Measurements from ENCODE around the gene SLC38A10.

SLC38A10 gene

DNA sequence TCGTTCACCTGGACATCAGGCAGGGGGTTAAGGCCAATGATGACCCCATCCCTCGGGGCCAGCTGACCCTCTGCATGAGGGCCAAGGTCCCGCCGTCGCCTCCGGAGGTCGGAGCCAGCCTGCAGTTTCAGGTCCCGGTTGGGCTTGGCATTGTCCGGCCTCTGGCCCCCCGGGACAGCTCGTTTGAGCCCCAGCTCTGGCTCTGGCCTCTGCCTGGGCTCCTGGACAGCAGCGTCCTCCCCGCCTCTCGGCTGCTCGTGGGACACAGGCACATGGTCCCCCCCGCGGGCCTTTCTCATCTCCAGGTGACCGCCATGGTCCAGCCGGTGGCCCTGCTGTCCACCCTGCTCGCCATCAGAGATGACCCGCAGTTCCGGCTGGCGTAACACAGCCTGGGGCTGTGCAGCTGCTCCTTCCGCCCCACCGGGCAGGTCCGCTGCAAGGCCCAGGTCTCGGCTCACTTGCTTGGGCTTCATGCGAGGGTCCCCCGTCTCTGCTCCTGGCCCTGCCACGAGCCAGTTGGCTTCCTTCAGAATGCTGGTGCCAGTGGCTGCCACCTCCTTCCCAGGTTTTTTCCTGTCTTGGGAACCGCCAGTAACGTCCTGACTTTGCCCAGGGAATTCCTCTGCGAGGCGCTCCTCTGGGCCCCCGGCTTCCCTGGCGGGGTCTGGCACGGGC lies 49.3 kb downstream of the SLC38A10 start:
- in situ Hi-C loops (cut with MboI; ENCODE audit: low sequenced_read_pairs) = no loop called here

DNA sequence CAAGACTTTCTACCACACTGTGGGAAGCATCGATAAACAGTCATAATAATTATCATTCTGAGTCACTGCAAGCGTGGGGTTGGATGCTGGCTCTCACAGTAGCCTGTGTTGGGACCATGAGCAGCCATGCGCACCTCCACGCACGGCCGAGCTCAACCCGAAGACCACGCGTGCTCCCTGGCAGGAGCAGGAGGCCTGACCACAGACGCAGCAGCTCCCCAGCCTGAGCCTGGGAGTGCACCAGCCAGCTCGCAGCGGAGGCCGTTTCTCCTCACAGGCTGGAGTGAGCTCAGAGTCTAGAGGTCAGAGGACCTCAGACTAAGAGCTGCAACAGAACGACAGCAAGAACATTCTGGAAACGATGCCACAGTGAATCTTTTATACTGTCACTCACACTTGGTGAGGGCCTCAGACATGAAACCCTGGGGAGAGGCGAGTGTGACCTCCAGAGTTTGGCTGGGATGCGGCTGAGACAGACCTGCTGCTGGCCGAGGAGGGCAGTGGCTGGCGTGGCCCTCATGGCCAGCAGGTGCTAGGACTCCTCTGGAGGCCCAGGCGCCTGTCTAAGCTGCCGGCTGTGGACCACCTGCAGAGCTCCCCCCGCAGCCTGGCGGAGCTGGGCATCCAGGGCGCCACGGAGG lies 50.0 kb downstream of the SLC38A10 start:
- in situ Hi-C loops (cut with MboI; ENCODE audit: low sequenced_read_pairs) = no loop called here

DNA sequence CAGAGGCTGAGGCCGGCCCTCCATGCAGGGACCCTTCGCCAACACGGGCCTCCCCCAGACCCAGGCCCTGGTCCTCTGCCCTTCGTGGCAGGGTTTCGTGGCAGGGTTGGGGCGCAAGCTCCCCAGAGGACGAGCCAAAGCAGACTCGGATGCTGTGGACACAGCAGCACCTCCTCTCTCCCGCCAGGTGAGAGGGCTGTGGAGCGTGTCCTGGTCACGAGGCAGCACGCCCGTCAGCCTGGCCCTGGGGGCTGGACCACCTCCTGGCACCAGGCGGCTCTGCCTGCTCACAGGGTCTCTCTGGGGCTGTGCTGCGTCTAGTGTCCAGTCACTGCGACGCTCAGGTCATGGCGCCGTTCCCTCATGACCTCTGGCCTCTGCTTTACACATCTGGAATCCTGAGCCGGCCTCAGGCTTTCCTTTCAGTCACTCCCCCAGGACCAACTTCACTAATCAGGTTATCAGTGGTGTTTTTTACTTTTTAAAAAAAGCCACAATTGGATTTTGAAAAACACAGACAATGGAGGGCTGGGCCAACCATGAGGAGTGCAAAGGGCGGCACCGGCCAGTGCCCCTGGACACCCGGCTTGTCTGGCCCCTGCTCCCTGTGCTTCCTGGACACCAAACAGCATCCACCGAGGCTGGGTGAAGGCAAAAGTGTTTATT lies 50.6 kb downstream of the SLC38A10 start:
- in situ Hi-C loops (cut with MboI; ENCODE audit: low sequenced_read_pairs) = no loop called here

DNA sequence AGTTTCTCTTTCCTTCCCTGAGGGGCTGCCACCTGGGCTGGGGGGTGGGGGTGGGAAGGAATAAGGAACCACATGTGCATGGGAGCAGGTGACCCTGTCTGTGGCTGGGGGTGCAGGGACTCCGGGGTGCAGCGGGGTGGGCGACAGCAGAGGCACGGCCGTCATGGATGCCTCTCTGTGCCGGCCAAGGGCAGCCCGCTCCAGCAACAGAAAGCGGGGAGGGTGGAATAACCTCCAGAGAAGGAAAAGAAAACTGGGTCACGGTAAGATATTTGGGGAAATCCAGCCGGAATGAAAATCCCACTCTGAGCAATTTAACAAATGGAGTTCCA lies 51.8 kb downstream of the SLC38A10 start:
- in situ Hi-C loops (cut with MboI; ENCODE audit: low sequenced_read_pairs) = no loop called here

DNA sequence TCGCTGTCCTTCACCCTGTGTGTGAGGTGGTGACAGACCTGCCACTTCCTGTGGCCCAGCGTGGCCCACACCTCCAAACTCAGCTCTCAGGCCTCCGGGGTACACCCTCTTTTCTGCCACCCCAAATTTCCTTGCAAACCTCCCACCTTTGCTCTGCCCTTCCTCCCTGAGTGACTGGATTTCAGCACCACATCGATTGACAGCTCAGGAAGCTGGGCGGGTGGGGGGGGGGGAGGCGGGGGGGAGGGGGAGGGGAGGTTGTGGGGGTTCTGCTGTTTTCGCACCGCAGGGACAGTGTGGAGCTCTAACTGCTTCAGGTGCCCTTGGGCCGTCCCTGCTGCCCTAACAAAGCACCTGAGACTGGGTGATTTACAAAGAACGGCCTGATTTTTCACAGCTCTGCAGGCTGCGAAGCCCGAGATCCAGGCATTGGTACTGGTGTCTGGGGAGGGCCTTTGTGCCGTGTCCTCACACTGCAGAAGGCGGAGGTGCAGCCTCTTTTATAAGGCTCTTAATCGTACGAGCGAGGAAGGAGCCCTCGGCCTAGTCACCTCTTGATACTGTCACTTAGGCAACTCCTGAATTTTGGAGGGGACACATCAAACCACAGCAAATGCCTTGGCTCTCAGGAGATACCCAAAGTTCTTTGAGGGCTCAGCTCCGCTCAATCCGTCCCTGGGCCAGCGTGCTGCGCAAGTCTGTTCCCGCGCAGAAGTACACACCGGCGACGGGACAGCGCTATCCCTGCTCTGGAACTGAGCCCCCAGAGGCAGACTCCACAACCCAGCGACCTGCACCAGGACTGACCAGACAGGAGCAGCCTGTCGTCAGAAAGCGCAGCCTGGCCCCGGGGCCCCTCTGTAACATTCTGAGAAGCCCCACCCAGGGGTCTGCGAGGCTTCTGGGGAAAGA lies 52.4 kb downstream of the SLC38A10 start:
- in situ Hi-C loops (cut with MboI; ENCODE audit: low sequenced_read_pairs) = no loop called here

DNA sequence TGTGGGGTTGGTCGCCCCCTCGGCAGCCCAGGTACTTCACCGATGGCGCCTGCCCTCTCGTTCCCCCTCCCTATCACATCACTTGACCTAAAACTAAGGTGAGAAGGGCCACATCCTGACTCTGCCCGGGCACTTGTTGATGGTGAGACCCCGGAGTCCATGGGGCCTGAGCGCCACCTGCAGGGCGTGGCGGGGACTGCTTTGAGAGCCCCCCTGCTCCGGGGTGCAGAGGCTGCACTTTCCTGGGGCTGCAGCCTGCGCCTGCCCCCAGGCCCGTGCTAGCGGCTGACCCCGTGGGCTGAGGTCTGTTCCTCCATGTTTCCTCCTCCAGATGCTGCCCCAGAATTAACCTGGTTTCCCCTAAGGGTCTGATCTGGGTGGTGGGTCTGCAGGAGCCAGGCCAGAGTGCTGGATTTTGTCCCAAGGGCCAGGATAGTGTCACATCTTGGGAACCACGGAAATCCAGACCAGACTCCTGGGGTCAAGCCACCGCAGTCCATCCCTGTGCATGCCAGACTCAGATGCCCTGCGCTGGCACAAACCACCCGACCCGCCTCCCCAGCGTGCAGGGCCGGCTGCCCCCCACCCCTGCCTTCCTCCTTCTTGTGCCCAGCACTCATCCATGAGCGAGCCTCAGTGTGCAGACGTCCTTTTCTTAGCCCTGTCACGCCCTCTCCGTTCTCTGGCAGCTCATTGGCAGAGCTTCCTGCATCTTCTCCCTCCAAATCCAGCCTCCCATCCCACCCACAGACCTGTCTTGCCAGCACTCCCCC lies 53.3 kb downstream of the SLC38A10 start:
- in situ Hi-C loops (cut with MboI; ENCODE audit: low sequenced_read_pairs) = no loop called here

DNA sequence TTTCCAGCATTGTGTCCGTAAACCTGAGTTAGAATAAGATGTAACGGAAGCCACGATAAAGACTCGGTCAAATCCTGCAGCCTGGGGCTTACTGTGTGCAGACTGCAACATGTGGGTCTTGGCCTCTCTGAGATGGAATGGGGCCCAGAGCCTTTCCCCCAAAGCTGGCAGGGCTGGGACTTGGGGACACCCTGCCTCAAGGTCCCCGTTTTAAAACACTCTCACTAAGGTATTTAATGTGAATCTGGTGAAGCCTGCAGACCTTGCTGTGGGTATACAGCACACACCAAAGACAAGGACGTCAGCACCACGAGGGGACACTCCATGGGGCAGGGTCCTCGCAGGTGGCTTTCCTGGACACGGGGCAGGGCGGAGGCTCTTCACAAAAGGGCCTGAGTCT lies 53.9 kb downstream of the SLC38A10 start:
- in situ Hi-C loops (cut with MboI; ENCODE audit: low sequenced_read_pairs) = no loop called here

DNA sequence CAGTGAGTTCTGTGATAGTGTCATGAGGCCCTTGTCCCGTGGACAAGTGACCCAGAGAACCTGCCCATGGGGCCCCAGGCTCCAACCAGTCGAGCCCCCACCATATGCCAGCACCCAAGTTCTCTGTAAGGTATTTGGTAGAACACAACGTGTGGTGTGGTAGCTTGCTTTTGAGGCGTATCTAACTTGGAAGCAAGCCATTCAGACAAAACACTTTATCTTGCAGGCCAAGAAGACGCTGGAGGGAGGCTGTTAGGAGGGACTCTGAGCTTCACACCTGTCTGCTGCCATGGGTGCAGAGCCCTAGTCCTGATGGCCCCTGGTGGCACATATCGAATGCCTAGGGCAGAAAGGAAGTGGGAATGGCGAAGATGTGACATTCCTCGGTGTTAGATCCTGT lies 54.3 kb downstream of the SLC38A10 start:
- in situ Hi-C loops (cut with MboI; ENCODE audit: low sequenced_read_pairs) = no loop called here

DNA sequence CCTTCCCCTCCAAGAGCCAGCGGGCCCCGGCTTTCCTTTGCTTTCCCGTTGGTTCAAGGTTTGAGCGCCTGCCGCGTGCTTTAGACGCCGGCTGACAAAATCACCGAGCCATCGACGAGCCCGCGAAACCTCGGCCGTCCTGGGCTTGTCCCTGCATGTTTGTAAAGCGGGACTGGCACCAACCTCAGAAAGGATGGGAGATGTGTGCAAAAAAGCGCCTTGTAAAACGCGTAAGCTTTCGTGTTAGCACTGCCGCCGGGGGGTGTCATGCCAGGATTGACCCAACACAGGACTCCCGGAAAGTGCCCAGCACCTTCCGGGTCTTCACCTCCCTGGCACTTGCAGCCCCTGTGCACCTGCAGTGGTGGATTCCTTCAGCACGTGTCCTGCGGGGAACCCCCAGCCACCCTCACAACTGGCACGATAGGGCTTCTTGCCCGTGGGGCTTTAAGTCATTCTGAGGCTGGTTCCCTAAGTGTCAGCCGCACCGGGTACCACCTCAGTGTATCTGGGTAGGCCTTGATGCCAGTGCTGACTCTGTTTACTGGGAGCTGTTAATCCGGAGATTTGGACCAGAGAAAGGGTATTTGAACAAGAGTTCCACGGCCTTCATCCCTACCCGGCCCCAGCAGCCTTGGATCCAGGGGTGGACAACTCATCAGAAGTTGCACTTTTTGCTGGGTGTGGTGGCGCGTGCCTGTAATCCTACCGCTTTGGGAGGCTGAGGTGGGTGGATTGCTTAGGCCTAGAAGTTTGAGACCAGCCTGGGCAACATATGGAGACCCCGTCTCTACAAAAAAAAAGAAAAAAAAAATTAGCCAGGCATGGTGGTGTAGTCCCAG lies 55.2 kb downstream of the SLC38A10 start:
- in situ Hi-C loops (cut with MboI; ENCODE audit: low sequenced_read_pairs) = loop anchor here (5.0 kb wide), 1 partner anchor 88 kb away; no protein-coding TSS in a partner anchor

DNA sequence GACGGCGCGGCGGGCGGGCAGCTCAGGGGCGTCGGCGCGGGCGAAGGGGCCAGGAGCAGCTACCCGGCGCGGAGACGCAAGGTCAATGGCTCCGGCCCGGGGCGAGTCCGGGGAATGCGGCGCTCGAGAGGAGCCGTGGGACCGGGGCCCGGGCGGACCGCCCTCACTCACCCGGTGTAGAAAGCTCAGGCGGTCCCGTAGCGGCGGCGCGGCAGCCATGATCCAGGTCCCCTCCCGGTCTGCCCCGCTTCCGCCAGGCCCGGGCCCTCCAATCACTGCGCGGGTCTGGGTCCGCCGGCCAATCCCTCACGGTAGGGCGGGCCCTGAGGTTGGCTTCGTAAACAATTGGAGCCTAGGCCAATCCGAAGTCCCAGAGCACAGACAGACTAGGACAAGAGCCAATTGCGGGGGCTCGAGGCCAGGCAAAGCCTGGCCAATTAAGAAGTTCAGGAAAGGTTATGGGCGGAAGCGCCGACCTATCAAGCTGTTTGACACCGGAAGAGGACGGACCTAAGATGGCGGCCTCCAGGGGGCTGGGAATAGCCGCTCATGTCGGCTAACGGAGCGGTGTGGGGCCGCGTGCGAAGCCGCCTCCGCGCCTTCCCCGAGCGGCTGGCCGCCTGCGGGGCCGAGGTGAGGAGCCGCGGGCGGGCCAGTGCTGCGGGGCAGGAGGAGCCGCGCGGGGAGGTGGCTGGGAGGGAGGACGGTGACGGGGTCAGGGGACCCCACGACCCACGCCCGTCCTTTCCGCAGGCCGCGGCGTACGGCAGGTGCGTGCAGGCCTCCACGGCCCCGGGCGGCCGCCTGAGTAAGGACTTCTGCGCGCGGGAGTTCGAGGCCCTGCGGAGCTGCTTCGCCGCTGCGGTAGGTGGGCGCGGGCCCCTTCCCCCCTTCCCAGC lies 56.0 kb downstream of the SLC38A10 start, which contains the start of the genes NDUFAF8 and TEPSIN:
Gene NDUFAF8, plus strand, starts transcription at position 504 of the 899 bp plus-strand sequence. Its CDS starts 46 bp downstream, at position 550.
Gene TEPSIN, minus strand, starts transcription at position 241 of the 899 bp plus-strand sequence. Its CDS starts 22 bp downstream, at position 219.
- in situ Hi-C loops (cut with MboI; ENCODE audit: low sequenced_read_pairs) = loop anchor here (5.0 kb wide), 1 partner anchor 87 kb away; no protein-coding TSS in a partner anchor

DNA sequence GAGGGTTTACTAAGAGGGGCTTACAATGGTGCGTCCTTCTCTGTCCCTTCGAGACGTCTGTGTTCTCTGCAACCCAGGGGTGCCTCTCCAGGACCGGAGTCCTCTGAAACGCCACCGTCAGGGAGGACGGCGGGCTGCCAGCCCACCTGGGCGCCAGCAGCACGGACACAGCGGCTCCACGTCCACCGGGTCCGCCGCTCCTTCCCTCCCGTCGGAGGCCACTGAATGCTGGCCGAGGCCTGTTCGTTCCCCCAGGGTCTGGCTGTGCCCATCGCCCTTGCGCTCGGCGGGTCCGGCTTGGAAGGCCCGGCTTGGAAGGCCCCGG lies 56.7 kb downstream of the SLC38A10 start:
- in situ Hi-C loops (cut with MboI; ENCODE audit: low sequenced_read_pairs) = loop anchor here (5.0 kb wide), 1 partner anchor 86 kb away; no protein-coding TSS in a partner anchor

DNA sequence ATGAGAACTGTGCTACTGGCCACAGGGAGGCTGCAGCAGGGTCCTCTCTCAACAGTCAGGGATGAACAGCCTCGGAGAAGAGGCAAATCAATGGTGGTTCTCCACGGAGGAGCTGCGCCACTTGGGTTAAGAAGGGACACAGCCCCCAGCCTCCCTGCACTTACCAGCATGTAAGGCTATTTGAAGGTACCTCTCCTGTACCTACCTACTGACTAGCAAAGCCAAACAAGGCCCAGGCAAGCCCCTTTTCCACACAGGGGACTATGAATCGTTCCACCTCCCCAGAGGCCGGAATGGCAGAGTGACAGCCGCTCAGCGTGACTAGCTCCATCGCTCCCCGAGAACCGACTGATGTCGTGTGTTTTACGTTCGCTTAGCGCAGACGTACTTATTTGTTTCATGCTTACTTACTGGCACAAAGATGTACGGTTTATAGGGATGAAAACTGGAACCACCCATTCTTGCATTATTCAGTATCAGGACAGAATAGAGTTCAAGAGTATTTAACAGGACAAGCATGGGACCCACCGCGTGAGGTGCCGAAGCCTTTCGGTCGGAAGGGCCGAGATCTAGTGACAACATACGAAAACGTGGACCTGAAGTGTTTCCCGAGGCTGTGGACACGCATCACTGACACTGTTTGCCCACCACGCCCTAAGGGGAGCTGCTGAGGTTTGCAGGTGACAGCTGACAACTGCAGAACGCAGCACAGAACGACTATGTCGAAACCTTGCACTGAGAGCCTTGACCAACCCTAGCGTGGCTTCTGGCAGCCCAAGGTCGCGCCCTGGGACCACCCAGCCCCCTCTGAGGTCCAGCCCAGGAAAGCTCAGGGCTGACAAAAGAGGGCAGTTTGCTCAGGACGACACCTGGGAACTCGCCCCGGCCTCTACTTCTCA lies 57.3 kb downstream of the SLC38A10 start:
- in situ Hi-C loops (cut with MboI; ENCODE audit: low sequenced_read_pairs) = loop anchor here (5.0 kb wide), 1 partner anchor 86 kb away; no protein-coding TSS in a partner anchor

DNA sequence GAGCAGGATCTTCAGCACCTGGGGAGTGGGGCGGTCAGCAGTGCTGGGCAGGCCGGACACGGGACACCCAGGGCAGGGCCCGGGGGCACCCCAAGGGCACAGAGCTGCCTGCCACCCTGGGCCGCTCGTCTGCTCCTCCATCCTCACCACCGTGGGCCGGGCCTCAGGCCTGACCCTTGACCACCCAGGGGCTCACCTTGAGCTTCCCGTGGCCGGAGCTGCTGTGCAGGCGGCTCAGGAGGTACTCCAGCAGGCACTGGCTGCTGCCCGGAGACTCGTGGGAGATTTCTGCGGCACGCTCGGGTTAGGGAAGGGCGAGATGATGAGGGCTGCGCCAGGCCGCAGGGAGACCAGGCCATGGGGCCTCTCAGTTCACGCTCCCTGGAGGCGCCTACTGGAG lies 58.3 kb downstream of the SLC38A10 start:
- in situ Hi-C loops (cut with MboI; ENCODE audit: low sequenced_read_pairs) = loop anchor here (5.0 kb wide), 1 partner anchor 84 kb away; no protein-coding TSS in a partner anchor

DNA sequence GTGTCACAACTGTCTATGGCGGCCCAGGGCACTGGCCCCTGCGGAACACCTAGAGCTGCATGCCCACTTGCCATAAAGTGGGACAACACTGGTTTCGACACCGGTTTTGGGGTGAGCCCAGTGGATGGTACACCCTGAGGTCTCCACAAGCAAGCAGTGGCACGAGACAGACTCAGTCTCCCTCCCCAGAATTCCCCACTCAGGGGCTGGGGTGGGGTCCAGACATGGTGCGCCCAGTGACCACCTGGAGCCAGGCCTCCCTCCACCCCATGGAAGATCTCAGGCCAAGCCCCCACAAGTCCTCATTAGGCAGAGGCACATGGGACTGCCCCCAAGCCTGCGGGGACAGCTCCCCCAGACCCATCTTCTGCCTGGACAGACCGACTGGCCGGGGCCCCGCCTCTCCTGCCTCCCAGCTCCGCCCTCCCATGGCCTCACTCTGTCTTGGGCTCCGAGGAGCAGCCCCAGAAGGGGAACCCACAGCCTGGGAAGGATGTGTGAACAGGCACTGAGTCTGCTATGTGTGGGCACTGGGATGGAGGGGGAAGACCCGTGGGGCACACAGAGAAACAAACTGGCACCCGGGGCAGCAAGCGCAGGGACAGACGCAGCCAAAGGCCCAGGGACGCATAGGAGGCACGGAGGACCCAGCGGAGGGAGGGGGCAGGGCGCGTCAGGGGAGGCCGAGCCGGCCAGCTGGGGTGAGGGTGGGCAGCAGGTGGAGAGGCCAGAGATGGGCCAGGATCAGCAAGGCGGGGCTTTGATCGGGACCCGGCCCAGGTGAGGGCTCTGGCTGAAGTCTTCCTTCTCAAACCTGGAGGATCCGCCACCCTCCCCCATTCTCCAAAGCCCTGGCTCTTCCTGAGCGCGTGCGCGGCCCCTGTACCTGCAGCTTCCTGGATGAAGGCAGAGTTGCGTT lies 59.0 kb downstream of the SLC38A10 start:
- in situ Hi-C loops (cut with MboI; ENCODE audit: low sequenced_read_pairs) = loop anchor here (5.0 kb wide), 1 partner anchor 84 kb away; no protein-coding TSS in a partner anchor

DNA sequence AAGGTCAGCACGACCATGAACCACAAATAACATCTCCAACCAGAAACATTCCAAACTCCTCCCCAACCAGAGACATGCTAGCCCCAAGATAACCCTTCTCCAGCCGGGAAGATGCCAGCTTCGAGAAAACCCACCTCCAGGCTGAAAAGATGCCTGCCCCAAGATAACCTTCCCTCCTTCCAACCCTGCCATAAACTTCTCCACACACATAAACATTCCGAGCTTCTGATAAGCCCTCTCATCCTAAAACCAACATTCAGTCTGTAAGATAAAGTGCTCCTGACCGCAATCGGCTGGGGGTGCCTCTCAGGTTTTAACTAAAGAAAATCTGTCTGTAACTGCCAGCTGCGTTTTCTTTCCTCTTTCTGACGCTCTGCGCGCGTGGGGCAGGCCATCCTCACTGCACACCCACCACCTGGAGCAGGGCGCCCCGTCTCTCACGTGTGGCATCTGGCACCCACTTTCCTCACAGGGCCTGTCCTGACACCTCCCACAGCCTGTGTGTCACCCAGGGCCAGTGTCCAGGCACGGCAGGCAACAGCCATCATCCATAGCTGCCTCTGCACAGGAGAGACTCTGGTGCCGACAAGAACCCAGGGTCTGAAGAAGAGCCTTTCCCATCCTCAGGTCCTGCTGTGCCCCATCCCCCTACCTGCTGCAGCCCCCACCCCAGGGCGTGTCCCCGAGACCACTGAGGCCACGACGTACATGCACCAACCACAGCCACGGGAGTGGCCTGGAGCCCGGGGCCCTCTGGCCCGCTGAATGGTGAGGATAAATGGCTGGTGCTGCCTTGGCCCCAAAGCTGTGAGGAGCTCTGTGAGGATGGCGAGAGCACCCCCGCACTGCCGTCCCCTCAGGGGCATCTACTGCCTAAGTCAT lies 59.9 kb downstream of the SLC38A10 start:
- in situ Hi-C loops (cut with MboI; ENCODE audit: low sequenced_read_pairs) = loop anchor here (5.0 kb wide), 1 partner anchor 83 kb away; no protein-coding TSS in a partner anchor

Measured in HL-60/S4 (cell line).